H1 (cell line): ENCODE results near the gene TMEM181. TPM values are rescaled to one million over a fixed set of nuclear protein-coding genes. Genes with fewer than 3 reads are reported as not detected.

Source experiments
- BCL11A ChIP-seq, 2 experiments: IDR thresholded peaks; one replicate each; pipeline ENCODE4 v1.6.1; 2011; ENCODE audit warnings: low read depth in 2 of 2, low read length in 2 of 2, mild to moderate bottlenecking in 2 of 2
- CHD7 ChIP-seq: fragments of 300-600 bp; sonication (generic); IDR thresholded peaks from 2 replicates; pipeline ENCODE4 v1.7.1; 2012; ENCODE audit warnings: low read length, moderate library complexity, mild to moderate bottlenecking, inconsistent platforms; ENCODE audit not compliant: insufficient replicate concordance
- CREB1 ChIP-seq: IDR thresholded peaks from 2 replicates; pipeline ENCODE4 v1.6.1; 2012; ENCODE audit warnings: inconsistent platforms
- HDAC6 ChIP-seq: IDR thresholded peaks from one replicate; pipeline ENCODE4 v1.7.1; 2012; ENCODE audit warnings: low read depth, mild to moderate bottlenecking, inconsistent platforms, low read length, moderate library complexity
- JUN ChIP-seq: IDR thresholded peaks from 2 replicates; pipeline ENCODE4 v1.6.1; 2011; ENCODE audit warnings: low read depth, mild to moderate bottlenecking, improper control_type of control experiment, low read length
- KDM1A ChIP-seq: fragments of 200-600, 300-600 bp; sonication (generic); IDR thresholded peaks from 2 replicates; pipeline ENCODE4 v1.7.1; 2016; ENCODE audit warnings: mild to moderate bottlenecking, low read length, borderline replicate concordance
- PHF8 ChIP-seq: fragments of 200-600 bp; sonication (generic); conservative IDR thresholded peaks from 2 replicates; pipeline ENCODE4 v1.7.1; 2012; ENCODE audit warnings: low read depth, mild to moderate bottlenecking, inconsistent platforms, low read length, moderate library complexity
- TAF7 ChIP-seq: optimal IDR thresholded peaks from 2 replicates; pipeline ENCODE3; 2011; ENCODE audit warnings: low read depth, mild to moderate bottlenecking, inconsistent platforms, low read length, moderate library complexity, borderline replicate concordance
- TEAD4 ChIP-seq: IDR thresholded peaks from 2 replicates; pipeline ENCODE4 v1.6.1; 2012; ENCODE audit warnings: low read depth, low read length, inconsistent platforms, mixed read lengths
- ZNF274 ChIP-seq: IDR thresholded peaks from 2 replicates; pipeline ENCODE4 v1.7.0; 2012; ENCODE audit warnings: low read length, borderline replicate concordance; ENCODE audit errors: extremely low read depth
- polyA plus RNA-seq, 7 experiments: library from polyadenylated mRNA; depleted of rRNA in 3 of 7; stranded (reverse) in 5 of 7; unstranded in 2 of 7; fragments of >200 nt in 5 of 7; fragments of 200-250 nt in 2 of 7; gene quantifications; 1 replicate in 5 of 7; 2 replicates in 1 of 7; 4 replicates in 1 of 7; pipeline versions ENCODE4 v1.2.1 to v1.2.3, GENCODE V29; 2011 to 2013; ENCODE audit warnings: missing spikeins in 2 of 7, mixed read lengths in 2 of 7
- total RNA-seq: library from RNA; stranded (reverse); fragmentation: NEBNext Ultra II Directional; extraction: Animal tissue kit (Norgen Biotek cat#: 25700); gene quantifications from 2 replicates; pipeline ENCODE4 v1.2.1, GENCODE V29; 2021

TMEM181 gene
- total and polyA plus RNA-seq, 2 of the 8 experiments (the other 6 are each of a cell fraction or from before 2014, with no cell fraction given): 8.6 to 19.0 TPM

GRCh38 chr6:158558415-158559306, 1.2 kb upstream of the TMEM181 start (continued):
- TF ChIP-seq CHD7: no peak
- TF ChIP-seq TAF7: no peak
- no peak for TF ChIP-seq KDM1A
- no peak for TF ChIP-seq HDAC6
- TF ChIP-seq ZNF274: no peak
- no peak for TF ChIP-seq BCL11A (IDR thresholded peaks at IDR 0.05; ENCODE audit: low read depth in 2 of 2, low read length in 2 of 2)
- TF ChIP-seq PHF8: no peak
- no peak for TF ChIP-seq JUN
- no peak for TF ChIP-seq TEAD4
- TF ChIP-seq CREB1: no peak
